ENCODE results near the gene TCF4.

Gene TCF4

GRCh38 chr18:55251254-55251971 lies 336.6 kb downstream of the TCF4 start:
- no peak overlapping the region for H3K9ac ChIP-seq (ENCODE audit: low read depth, low read length)
- 0 out of 2 replicates have a peak, but pooled peaks cover 9% of the 10 kb centered on the region for H3K4me1 ChIP-seq (ENCODE audit: insufficient read depth, low read length)
- H3K9me3 ChIP-seq (ENCODE audit: control insufficient read depth, insufficient read depth, low read length) = no peaks in the 10 kb centered on the region
- H3K36me3 ChIP-seq (ENCODE audit: insufficient read depth, low read length) = no peaks in the 10 kb centered on the region; the same call in 1 of the 2 replicates

- 0 out of 2 replicates have a peak, but pooled peaks cover 9% of the 10 kb centered on the region for H3K4me1 ChIP-seq (ENCODE audit: insufficient read depth, low read length)
- H3K9me3 ChIP-seq (ENCODE audit: control insufficient read depth, insufficient read depth, low read length) = no peaks in the 10 kb centered on the region
- H3K36me3 ChIP-seq (ENCODE audit: insufficient read depth, low read length) = no peaks in the 10 kb centered on the region; the same call in 1 of the 2 replicates
- no peak overlapping the region; the same call in 1 of the 2 replicates for H3K9ac ChIP-seq (ENCODE audit: low read depth, low read length)
Measured at GRCh38 chr18:55250768-55251173, 337.2 kb downstream of the TCF4 start.

GRCh38 chr18:55249550-55249949 lies 338.4 kb downstream of the TCF4 start:
- H3K9me3 ChIP-seq (ENCODE audit: control insufficient read depth, insufficient read depth, low read length) = no peaks in the 10 kb centered on the region
- 0 out of 2 replicates have a peak, but pooled peaks cover 9% of the 10 kb centered on the region for H3K4me1 ChIP-seq (ENCODE audit: insufficient read depth, low read length)
- H3K36me3 ChIP-seq (ENCODE audit: insufficient read depth, low read length) = no peaks in the 10 kb centered on the region; the same call in 1 of the 2 replicates
- no peak overlapping the region for H3K9ac ChIP-seq (ENCODE audit: low read depth, low read length)

DNA sequence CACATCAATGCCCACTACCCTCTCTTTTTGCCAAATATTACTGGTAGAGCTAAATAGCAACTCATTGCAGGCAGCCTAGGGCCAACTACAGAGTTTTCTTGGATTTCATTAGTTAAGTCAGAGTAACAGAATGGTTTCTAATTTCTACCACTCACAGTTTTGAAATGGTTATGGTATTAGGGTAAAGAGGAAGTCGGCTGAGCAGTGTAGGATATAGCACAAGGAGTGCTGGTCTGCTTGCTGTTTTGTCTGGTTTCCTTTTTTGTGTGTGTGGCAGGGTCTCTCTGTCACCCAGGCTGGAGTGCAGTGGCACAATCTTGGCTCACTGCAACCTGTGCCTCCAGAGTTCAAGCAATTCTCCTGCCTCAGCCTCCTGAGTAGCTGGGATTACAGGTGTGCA lies 339.5 kb downstream of the TCF4 start:
- Histone ChIP-seq H3K9me3 (ENCODE audit: control insufficient read depth, insufficient read depth, low read length) (no peaks in the 10 kb centered on the region), H3K4me1 (ENCODE audit: insufficient read depth, low read length) (0 out of 2 replicates have a peak, but pooled peaks cover 9% of the 10 kb centered on the region), H3K9ac (ENCODE audit: low read depth, low read length) (no peak overlapping the region), H3K36me3 (ENCODE audit: insufficient read depth, low read length) (no peaks in the 10 kb centered on the region; the same call in 1 of the 2 replicates)

- Histone ChIP-seq H3K36me3 (ENCODE audit: insufficient read depth, low read length) (no peaks in the 10 kb centered on the region; the same call in none of the 2 replicates), H3K9ac (ENCODE audit: low read depth, low read length) (no peak overlapping the region), H3K4me1 (ENCODE audit: insufficient read depth, low read length) (0 out of 2 replicates have a peak, but pooled peaks cover 6% of the 10 kb centered on the region), H3K9me3 (ENCODE audit: control insufficient read depth, insufficient read depth, low read length) (no peaks in the 10 kb centered on the region)
Measured at GRCh38 chr18:55247032-55247431, 341.0 kb downstream of the TCF4 start.

- Histone ChIP-seq H3K9me3 (ENCODE audit: control insufficient read depth, insufficient read depth, low read length) (no peaks in the 10 kb centered on the region), H3K9ac (ENCODE audit: low read depth, low read length) (no peak overlapping the region), H3K36me3 (ENCODE audit: insufficient read depth, low read length) (no peaks in the 10 kb centered on the region; the same call in none of the 2 replicates), H3K4me1 (ENCODE audit: insufficient read depth, low read length) (no peaks in the 10 kb centered on the region)
Measured at GRCh38 chr18:55246278-55246677, 341.7 kb downstream of the TCF4 start.

DNA sequence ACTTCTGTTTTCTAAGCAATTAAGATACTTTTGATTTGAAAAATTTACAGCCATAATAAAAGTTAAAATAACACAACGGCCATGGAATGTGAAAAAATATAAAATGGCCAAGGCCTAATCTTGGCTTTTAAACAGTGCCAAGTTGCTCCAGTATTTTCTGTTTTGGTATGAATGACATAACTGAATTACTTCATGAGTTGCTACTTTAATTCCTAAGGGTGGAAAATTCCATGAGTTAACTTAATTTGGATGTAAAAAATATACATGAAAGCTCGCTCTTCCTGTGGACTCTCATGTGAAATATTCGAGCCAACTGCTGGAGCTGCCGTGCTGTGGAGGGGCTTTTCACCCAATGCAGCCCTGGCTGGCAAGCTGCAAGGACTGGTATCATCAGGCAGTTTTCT lies 342.8 kb downstream of the TCF4 start:
- H3K9me3 ChIP-seq (ENCODE audit: control insufficient read depth, insufficient read depth, low read length) = no peaks in the 10 kb centered on the region
- no peaks in the 10 kb centered on the region for H3K4me1 ChIP-seq (ENCODE audit: insufficient read depth, low read length)
- H3K9ac ChIP-seq (ENCODE audit: low read depth, low read length) = no peak overlapping the region
- H3K36me3 ChIP-seq (ENCODE audit: insufficient read depth, low read length) = no peaks in the 10 kb centered on the region; the same call in none of the 2 replicates

DNA sequence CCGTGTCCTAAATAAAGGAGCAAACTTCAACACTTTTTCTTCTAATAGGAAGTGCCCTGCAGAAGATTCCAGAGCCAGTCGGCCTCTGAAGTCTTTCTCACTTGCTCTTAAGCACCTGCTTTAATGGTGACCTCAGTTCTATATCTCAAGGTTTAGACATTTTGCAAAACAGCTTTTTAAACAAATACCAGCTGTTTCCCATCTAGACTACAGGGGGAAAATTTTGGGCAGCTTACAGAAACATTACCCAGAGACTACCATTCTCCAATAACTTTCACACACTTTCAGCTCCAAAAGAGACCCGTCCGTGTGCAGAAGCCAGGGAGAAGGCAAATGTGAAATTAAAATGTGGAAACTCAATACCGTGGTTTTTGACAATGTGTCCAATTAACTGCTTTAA lies 343.4 kb downstream of the TCF4 start:
- H3K4me1 ChIP-seq (ENCODE audit: insufficient read depth, low read length) = no peaks in the 10 kb centered on the region
- H3K9me3 ChIP-seq (ENCODE audit: control insufficient read depth, insufficient read depth, low read length) = no peaks in the 10 kb centered on the region
- H3K9ac ChIP-seq (ENCODE audit: low read depth, low read length) = no peak overlapping the region
- no peaks in the 10 kb centered on the region; the same call in none of the 2 replicates for H3K36me3 ChIP-seq (ENCODE audit: insufficient read depth, low read length)

- no peaks in the 10 kb centered on the region for H3K9me3 ChIP-seq (ENCODE audit: control insufficient read depth, insufficient read depth, low read length)
- no peaks in the 10 kb centered on the region; the same call in none of the 2 replicates for H3K36me3 ChIP-seq (ENCODE audit: insufficient read depth, low read length)
- H3K4me1 ChIP-seq (ENCODE audit: insufficient read depth, low read length) = no peaks in the 10 kb centered on the region
- H3K9ac ChIP-seq (ENCODE audit: low read depth, low read length) = no peak overlapping the region
Measured at GRCh38 chr18:55243857-55244256, 344.1 kb downstream of the TCF4 start.

- Histone ChIP-seq H3K4me1 (ENCODE audit: insufficient read depth, low read length) (no peaks in the 10 kb centered on the region), H3K36me3 (ENCODE audit: insufficient read depth, low read length) (no peaks in the 10 kb centered on the region; the same call in none of the 2 replicates), H3K9me3 (ENCODE audit: control insufficient read depth, insufficient read depth, low read length) (no peaks in the 10 kb centered on the region), H3K9ac (ENCODE audit: low read depth, low read length) (no peak overlapping the region)
Measured at GRCh38 chr18:55243255-55243654, 344.7 kb downstream of the TCF4 start.

DNA sequence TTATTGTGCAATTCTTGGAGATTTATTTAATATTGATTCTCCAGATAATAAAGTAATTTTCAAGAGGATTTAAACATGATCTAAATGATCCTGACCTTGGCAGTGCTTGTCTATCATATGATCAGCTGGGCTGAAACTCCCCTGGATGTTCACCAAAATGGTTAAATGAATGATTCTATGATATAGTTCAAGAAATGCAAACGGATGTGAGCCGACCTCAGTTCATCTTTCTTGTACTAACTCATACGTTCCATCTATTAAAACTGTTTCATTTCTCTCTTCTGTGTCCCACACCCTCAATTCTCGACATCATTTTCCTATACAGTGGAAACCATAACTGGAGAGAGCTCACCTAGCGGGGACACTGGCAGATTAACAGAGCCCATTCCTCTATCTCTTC lies 347.0 kb downstream of the TCF4 start:
- H3K36me3 ChIP-seq (ENCODE audit: insufficient read depth, low read length) = no peaks in the 10 kb centered on the region; the same call in 1 of the 2 replicates
- no peak overlapping the region for H3K9ac ChIP-seq (ENCODE audit: low read depth, low read length)
- no peaks in the 10 kb centered on the region for H3K4me1 ChIP-seq (ENCODE audit: insufficient read depth, low read length)
- H3K9me3 ChIP-seq (ENCODE audit: control insufficient read depth, insufficient read depth, low read length) = no peaks in the 10 kb centered on the region

- H3K36me3 ChIP-seq (ENCODE audit: insufficient read depth, low read length) = no peaks in the 10 kb centered on the region; the same call in 1 of the 2 replicates
- H3K9ac ChIP-seq (ENCODE audit: low read depth, low read length) = no peak overlapping the region
- H3K4me1 ChIP-seq (ENCODE audit: insufficient read depth, low read length) = no peaks in the 10 kb centered on the region
- H3K9me3 ChIP-seq (ENCODE audit: control insufficient read depth, insufficient read depth, low read length) = no peaks in the 10 kb centered on the region
Measured at GRCh38 chr18:55239740-55240139, 348.3 kb downstream of the TCF4 start.

DNA sequence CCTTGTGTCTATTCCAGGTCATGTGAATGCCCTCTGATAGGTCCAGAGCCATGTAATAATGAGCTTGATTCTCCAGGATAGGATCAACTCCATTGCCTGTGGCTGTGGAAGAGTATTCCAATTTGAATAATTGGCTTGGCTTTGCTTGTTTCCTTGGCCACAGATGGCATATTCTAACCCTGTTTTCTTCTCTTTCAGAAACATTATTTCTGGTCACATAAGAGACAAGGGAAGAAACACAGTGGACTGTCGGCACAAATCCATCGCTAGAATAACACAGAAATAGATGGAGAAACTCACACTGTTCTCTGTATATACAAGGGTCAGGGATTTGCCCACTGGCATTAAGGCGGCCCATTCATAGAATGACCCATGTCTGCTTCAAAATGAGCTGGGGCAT lies 350.3 kb downstream of the TCF4 start:
- H3K9ac ChIP-seq (ENCODE audit: low read depth, low read length) = no peak overlapping the region
- no peaks in the 10 kb centered on the region for H3K4me1 ChIP-seq (ENCODE audit: insufficient read depth, low read length)
- H3K36me3 ChIP-seq (ENCODE audit: insufficient read depth, low read length) = no peaks in the 10 kb centered on the region
- no peaks in the 10 kb centered on the region for H3K9me3 ChIP-seq (ENCODE audit: control insufficient read depth, insufficient read depth, low read length)

- Histone ChIP-seq H3K9me3 (ENCODE audit: control insufficient read depth, insufficient read depth, low read length) (no peaks in the 10 kb centered on the region), H3K4me1 (ENCODE audit: insufficient read depth, low read length) (no peaks in the 10 kb centered on the region), H3K9ac (ENCODE audit: low read depth, low read length) (no peak overlapping the region), H3K36me3 (ENCODE audit: insufficient read depth, low read length) (no peaks in the 10 kb centered on the region; the same call in 1 of the 2 replicates)
Measured at GRCh38 chr18:55236150-55236931, 351.7 kb downstream of the TCF4 start.
